Ovary (tissue), 3 donors: ENCODE measurements around the gene C2orf15.

ENCODE experiments used
- CTCF ChIP-seq, 3 donors: fragments of 450-650 bp in 2 of 3; fragments of 200-600 bp in 1 of 3; IDR thresholded peaks; one replicate each; pipeline versions ENCODE4 v1.5.1 to v1.8.0; 2016 to 2022; ENCODE audit warnings: antibody characterized with exemption in 3 of 3, mild to moderate bottlenecking in 1 of 3
- POLR2A ChIP-seq: fragments of 450-650 bp; IDR thresholded peaks from one replicate; pipeline ENCODE4 v1.6.1; 2017; ENCODE audit warnings: antibody characterized with exemption, mild to moderate bottlenecking, moderate library complexity
- donor health status: DM: no; HTN: no; CAD: no.

GRCh38 chr2:99188357-99188756 is 46.9 kb downstream of the C2orf15 start:
- no peak for TF ChIP-seq CTCF (IDR thresholded peaks at IDR 0.05)
- TF ChIP-seq POLR2A = no peak
